A549 (cell line): ENCODE results near the gene DHX16. TPM values are rescaled to one million over a fixed set of nuclear protein-coding genes. Genes with fewer than 3 reads are reported as not detected.
A peak's percentile ranks its signal among the peaks of the same experiment; 100 is the strongest.
"Not testable (repeated sequence)": the region's sequence is repeated elsewhere in the genome, so short reads cannot be mapped to it uniquely, and the experiment has no call there.

ENCODE experiments used
- ATAC-seq, 2 experiments: fragments of 200-7000 bp in 1 of 2; fragments of >200 bp in 1 of 2; cut with Nextera tagmentation in 1 of 2; cut with Tn5 transposase in 1 of 2; 3 replicates each; pipeline versions ENCODE4 v1.8.0 to v1.9.1; 2018 to 2020; ENCODE audit warnings: mild to moderate bottlenecking in 1 of 2, moderate library complexity in 1 of 2
- CTCF ChIA-PET: fragments of 300-600 bp; sonication (Branson Sonifier 250); formaldehyde crosslinking; extraction: SDS; loops from one replicate; lab custom pipeline; 2021; ENCODE audit warnings: antibody characterized with exemption, inconsistent platforms; lab: Yijun Ruan, JAX
- POLR2A ChIA-PET: fragments of 350-600 bp; formaldehyde crosslinking; extraction: SDS; loops from one replicate; lab custom pipeline; 2021; ENCODE audit warnings: antibody characterized with exemption, inconsistent platforms; lab: Yijun Ruan, JAX
- DNase-seq, 2 experiments: peaks; one replicate each; pipeline versions ENCODE4 v3.0.0 to v3.0.0-alpha.2; 2011 to 2016; ENCODE audit warnings: low read depth in 1 of 2, low spot score in 1 of 2
- FAIRE-seq: peaks from 2 replicates; lab custom pipeline; 2011; peaks lifted over from hg19 to GRCh38; lab: Jason Lieb, UNC
- H3K27ac ChIP-seq, 2 experiments: fragments of >200 bp; sonication (Bioruptor Twin); formaldehyde crosslinking; 3 replicates each; pipeline ENCODE4 v1.5.1; 2016 to 2017
- H3K4me1 ChIP-seq: fragments of >200 bp; sonication (Bioruptor Twin); formaldehyde crosslinking; 3 replicates; pipeline ENCODE4 v1.6.1; 2016
- H3K4me2 ChIP-seq: fragments of >200 bp; sonication (Bioruptor Twin); formaldehyde crosslinking; 3 replicates; pipeline ENCODE4 v1.6.1; 2016
- H3K4me3 ChIP-seq: fragments of >200 bp; sonication (Bioruptor Twin); formaldehyde crosslinking; 3 replicates; pipeline ENCODE4 v1.5.1; 2016
- H3K9me3 ChIP-seq: fragments of >200 bp; sonication (Bioruptor Twin); formaldehyde crosslinking; 3 replicates; pipeline ENCODE4 v1.6.1; 2016
- BCL3 ChIP-seq: fragments of >200 bp; sonication (Bioruptor Twin); formaldehyde crosslinking; IDR thresholded peaks from 3 replicates; pipeline ENCODE4 v1.6.1; 2016
- CBX8 ChIP-seq: fragments of 200-600 bp; sonication (generic); IDR thresholded peaks from 2 replicates; pipeline ENCODE4 v1.6.1; 2016
- CEBPB ChIP-seq, 2 experiments: fragments of >200 bp in 1 of 2; sonication (Bioruptor Twin) in 1 of 2; formaldehyde crosslinking in 1 of 2; IDR thresholded peaks; 2 replicates each; pipeline ENCODE4 v1.6.1; 2012 to 2016
- CHD2 ChIP-seq: fragments of 150-350 bp; IDR thresholded peaks from 2 replicates; pipeline ENCODE4 v1.6.1; 2014; ENCODE audit warnings: low read length; ENCODE audit not compliant: partially characterized antibody
- CHD4 ChIP-seq: fragments of 200-600 bp; sonication (generic); IDR thresholded peaks from 2 replicates; pipeline ENCODE4 v1.6.1; 2016; ENCODE audit warnings: antibody characterized with exemption, mild to moderate bottlenecking, borderline replicate concordance
- FOSB ChIP-seq: fragments of 250-450 bp; sonication (Bioruptor Pico); IDR thresholded peaks from 2 replicates; pipeline ENCODE4 v1.5.0; 2020; ENCODE audit warnings: mild to moderate bottlenecking, moderate library complexity
- FOXS1 ChIP-seq: fragments of 250-450 bp; sonication (Bioruptor Pico); IDR thresholded peaks from 2 replicates; pipeline ENCODE4 v1.5.0; 2020; ENCODE audit warnings: mild to moderate bottlenecking, moderate library complexity
- HDAC2 ChIP-seq: fragments of 200-600 bp; sonication (generic); IDR thresholded peaks from 2 replicates; pipeline ENCODE4 v1.6.1; 2016
- HOXA7 ChIP-seq: fragments of 250-450 bp; sonication (Bioruptor Pico); IDR thresholded peaks from 2 replicates; pipeline ENCODE4 v1.5.0; 2020; ENCODE audit warnings: mild to moderate bottlenecking, moderate library complexity
- HOXB13 ChIP-seq: fragments of 250-450 bp; sonication (Bioruptor Pico); IDR thresholded peaks from 2 replicates; pipeline ENCODE4 v1.5.0; 2020; ENCODE audit warnings: low read depth, mild to moderate bottlenecking, moderate library complexity
- HOXB5 ChIP-seq: fragments of 250-450 bp; sonication (Bioruptor Pico); IDR thresholded peaks from 2 replicates; pipeline ENCODE4 v1.5.0; 2020; ENCODE audit warnings: mild to moderate bottlenecking, moderate library complexity
- JUN ChIP-seq, 2 experiments: fragments of >200 bp; sonication (Bioruptor Twin); formaldehyde crosslinking; IDR thresholded peaks; 2 replicates in 1 of 2; 3 replicates in 1 of 2; pipeline ENCODE4 v1.6.1; 2016 to 2017
- JUNB ChIP-seq: fragments of >200 bp; sonication (Bioruptor Twin); formaldehyde crosslinking; IDR thresholded peaks from 2 replicates; pipeline ENCODE4 v1.6.1; 2016
- MAFK ChIP-seq: fragments of 450-650 bp; IDR thresholded peaks from 2 replicates; pipeline ENCODE4 v1.6.1; 2014; ENCODE audit not compliant: partially characterized antibody
- MYC ChIP-seq: IDR thresholded peaks from 2 replicates; pipeline ENCODE4 v1.6.1; 2012; ENCODE audit warnings: mild to moderate bottlenecking, inconsistent platforms, low read length, improper control_type of control experiment, borderline replicate concordance
- NFE2L2 ChIP-seq: fragments of 150-350 bp; conservative IDR thresholded peaks from 2 replicates; pipeline ENCODE4 v1.6.1; 2014; ENCODE audit warnings: low read length
- NR3C1 ChIP-seq: fragments of >200 bp; sonication (Bioruptor Twin); formaldehyde crosslinking; IDR thresholded peaks from 3 replicates; pipeline ENCODE4 v1.6.1; 2017
- PBX3 ChIP-seq: IDR thresholded peaks from 2 replicates; pipeline ENCODE4 v1.6.1; 2012
- POLR2A ChIP-seq: IDR thresholded peaks from 2 replicates; pipeline ENCODE4 v1.6.1; 2012; ENCODE audit warnings: mild to moderate bottlenecking, low read length
- REST ChIP-seq: fragments of 200-600 bp; sonication (generic); IDR thresholded peaks from 2 replicates; pipeline ENCODE4 v1.6.1; 2016; ENCODE audit warnings: antibody characterized with exemption, mild to moderate bottlenecking, moderate library complexity
- RFX5 ChIP-seq: fragments of 450-650 bp; IDR thresholded peaks from 2 replicates; pipeline ENCODE4 v1.7.1; 2014; ENCODE audit warnings: antibody characterized with exemption, mild to moderate bottlenecking, moderate library complexity
- TFCP2L1 ChIP-seq: fragments of 250-450 bp; sonication (Bioruptor Pico); IDR thresholded peaks from 2 replicates; pipeline ENCODE4 v1.5.0; 2021; ENCODE audit warnings: mild to moderate bottlenecking
- TP53 ChIP-seq: fragments of 250-450 bp; sonication (Bioruptor Pico); IDR thresholded peaks from 2 replicates; pipeline ENCODE4 v1.5.0; 2021; ENCODE audit warnings: mild to moderate bottlenecking, moderate library complexity
- ZNF302 ChIP-seq: fragments of 250-450 bp; sonication (Bioruptor Pico); IDR thresholded peaks from 2 replicates; pipeline ENCODE4 v1.9.0; 2021; ENCODE audit warnings: inconsistent platforms, mild to moderate bottlenecking, moderate library complexity
- ZSCAN20 ChIP-seq: fragments of 250-450 bp; sonication (Bioruptor Pico); IDR thresholded peaks from 2 replicates; pipeline ENCODE4 v1.8.0; 2022; ENCODE audit warnings: mild to moderate bottlenecking, moderate library complexity
- WGBS: methylation state at CpG from one replicate; pipeline ENCODE4 v1.1.6; 2017; ENCODE audit errors: missing lambda C conversion rate; 5-methylcytosine and 5-hydroxymethylcytosine counted together
- polyA plus RNA-seq, 4 experiments: library from polyadenylated mRNA; depleted of rRNA in 3 of 4; stranded (reverse); fragments of >200 nt; fragmentation: RNase III in 1 of 4; extraction: RNeasy Plus Mini Kit Qiagen cat#74134 plus additional on column Dnase treatment in 1 of 4; gene quantifications; 2 replicates in 3 of 4; 3 replicates in 1 of 4; pipeline ENCODE4 v1.2.3, GENCODE V29; 2011 to 2017

DHX16 gene
- polyA plus RNA-seq, 2 of the 4 experiments (the other 2 are of a cell fraction) = 31.6 TPM

- Histone ChIP-seq H3K9me3 (no peaks in the 10 kb centered on the region), H3K4me2 (peak overlapping the region; percentile 87), H3K27ac (peak overlapping the region; percentile 99 to 100), H3K4me1 (peaks cover 39% of the 10 kb centered on the region)
- FAIRE-seq = no peak
- no peak for ATAC-seq
- DNase-seq = no peak
- POLR2A ChIA-PET = no interaction called here
- TF ChIP-seq JUNB (no peak), CBX8 (no peak), NR3C1 (no peak), CEBPB (IDR thresholded peaks at IDR 0.05) (no peak), FOXS1 (CRISPR knock-in tag) (no peak), RFX5 (no peak), FOSB (CRISPR knock-in tag) (no peak), HOXB5 (CRISPR knock-in tag) (no peak), ZSCAN20 (no peak), CHD2 (no peak)
- TF ChIP-seq, all 56 proteins: peak for 0
- 25% methylated on average over 8 of the region's 8 CpGs for WGBS
- H3K4me3 ChIP-seq = peak overlapping the region; percentile 98
- CTCF ChIA-PET = interaction anchor here (0.7 to 18.8 kb wide), 4 partner anchors 11 to 238 kb away, joined by 3 to 539 read pairs (median 6); partner anchors contain the start of gene DHX16
Measured at GRCh38 chr6:30719356-30719755, 46.5 kb upstream of the DHX16 start.

GRCh38 chr6:30717845-30718720, 45.3 kb upstream of the DHX16 start:
- not testable (repeated sequence) for DNase-seq, FAIRE-seq, H3K9me3 ChIP-seq, ATAC-seq
- CTCF ChIA-PET = interaction anchor here (0.6 to 18.8 kb wide), 6 partner anchors 9 to 129 kb away, joined by 3 to 539 read pairs (median 4); partner anchors contain the start of gene DHX16
- H3K4me2 ChIP-seq = peak overlapping the region; percentile 87
- peaks cover 26% of the 10 kb centered on the region for H3K4me1 ChIP-seq
- peak overlapping the region; percentile 99 to 100 for H3K27ac ChIP-seq
- POLR2A ChIA-PET = interaction anchor here (0.8 to 1.4 kb wide), 11 partner anchors 11 to 101 kb away, joined by 3 to 12 read pairs (median 4); partner anchors contain the start of genes FLOT1, MRPS18B, NRM and PPP1R10
- 77% methylated on average over 37 of the region's 37 CpGs for WGBS
- H3K4me3 ChIP-seq = peak overlapping the region; percentile 52

GRCh38 chr6:30717129-30717844, 44.5 kb upstream of the DHX16 start, which contains the start of gene MDC1:
Gene MDC1 (minus strand): TSS chr6:30717281. CDS start chr6:30715175, 2,106 bp downstream.
- Histone ChIP-seq H3K27ac (peak within 1 kb of the TSS; percentile 99 to 100), H3K4me1 (peaks cover 22% of the 10 kb centered on the region), H3K4me3 (peak within 1 kb of the TSS; percentile 63), H3K9me3 (no peaks in the 10 kb centered on the region), H3K4me2 (peak within 1 kb of the TSS; percentile 87)
- DNase-seq (peak; percentile 84 to 100), ATAC-seq (peak; percentile 83 to 87), FAIRE-seq (no peak)
- WGBS = under 1% methylated on average over 21 of the region's 48 CpGs
- ChIA-PET POLR2A (interaction anchor here (0.6 to 1.4 kb wide), 14 partner anchors 10 to 102 kb away, joined by 3 to 12 read pairs (median 4); partner anchors contain the start of genes FLOT1, MRPS18B, NRM and PPP1R10), CTCF (interaction anchor here (0.6 to 18.8 kb wide), 7 partner anchors 10 to 129 kb away, joined by 3 to 539 read pairs (median 3); partner anchors contain the start of gene DHX16)
- TF ChIP-seq NFE2L2 (no peak; the same call in 1 of the 2 replicates), HOXA7 (CRISPR knock-in tag) (no peak), BCL3 (0 out of 3 replicates have a peak, but pooled peaks have one; percentile 57), HOXB5 (CRISPR knock-in tag) (no peak), POLR2A (0 out of 2 replicates have a peak, but pooled peaks have one; percentile 32), REST (no peak), TFCP2L1 (CRISPR knock-in tag) (no peak), TP53 (CRISPR knock-in tag) (no peak), CHD2 (no peak), MAFK (peak; percentile 99), ZNF302 (CRISPR knock-in tag) (no peak), HOXB13 (CRISPR knock-in tag) (no peak), JUN (IDR thresholded peaks at IDR 0.05) (peak; percentile 69 to 82), ZSCAN20 (no peak), CHD4 (no peak), MYC (peak; percentile 29; the same call in 1 of the 2 replicates), HDAC2 (no peak), PBX3 (peak; percentile 94), JUNB (0 out of 2 replicates have a peak, but pooled peaks have one; percentile 19)
